Upper lobe of left lung (tissue), 4 donors: ENCODE results near the gene VPS9D1.

Experiments used
- POLR2AphosphoS5 ChIP-seq, 2 donors: sonication (generic); formaldehyde crosslinking; IDR thresholded peaks; one replicate each; pipeline ENCODE4 v1.5.1; 2017; ENCODE audit warnings: antibody characterized with exemption in 2 of 2
- TF ChIP-seq, protein P1 (sequence below), 6 experiments: fragments of 450-650 bp in 4 of 6; fragments of 200-600 bp in 2 of 6; sonication (generic) in 2 of 6; IDR thresholded peaks; one replicate each; pipeline ENCODE4 v1.5.1; 2016 to 2019; ENCODE audit warnings: antibody characterized with exemption in 6 of 6

DNA sequence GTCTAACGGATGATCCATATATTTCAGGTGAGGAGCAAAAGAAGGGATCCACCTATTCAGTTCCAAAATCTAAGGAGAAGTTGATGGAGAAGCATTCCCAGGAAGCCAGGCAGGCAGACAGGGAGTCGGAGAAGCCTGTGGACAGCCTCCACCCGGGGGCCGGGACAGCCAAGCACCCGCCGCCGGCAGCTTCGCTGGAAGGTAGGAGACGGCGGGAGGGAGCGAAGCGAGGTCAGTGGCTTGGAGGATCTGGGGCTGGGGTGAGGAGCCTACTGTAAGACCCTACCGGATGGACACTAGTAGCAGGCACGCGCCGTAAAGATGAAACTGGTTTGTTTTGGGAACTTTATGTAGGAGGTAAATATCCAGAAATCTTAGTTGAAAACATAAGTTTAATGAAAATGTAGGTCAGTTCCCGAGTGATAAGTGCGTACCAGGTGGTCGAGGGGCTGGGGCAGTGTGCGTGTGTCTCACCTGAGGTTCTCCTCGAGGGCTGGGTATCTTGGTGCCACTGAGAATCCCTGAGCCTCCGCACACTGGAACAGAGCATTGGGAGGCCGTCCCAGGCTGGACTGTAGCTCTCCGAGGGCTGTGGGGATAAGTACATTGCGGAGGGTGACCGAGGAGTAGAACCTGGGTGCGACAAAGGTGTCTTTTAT lies 62.3 kb downstream of the VPS9D1 start:
- TF ChIP-seq POLR2AphosphoS5 (IDR thresholded peaks at IDR 0.05): no peak
- TF ChIP-seq, protein P1, sequence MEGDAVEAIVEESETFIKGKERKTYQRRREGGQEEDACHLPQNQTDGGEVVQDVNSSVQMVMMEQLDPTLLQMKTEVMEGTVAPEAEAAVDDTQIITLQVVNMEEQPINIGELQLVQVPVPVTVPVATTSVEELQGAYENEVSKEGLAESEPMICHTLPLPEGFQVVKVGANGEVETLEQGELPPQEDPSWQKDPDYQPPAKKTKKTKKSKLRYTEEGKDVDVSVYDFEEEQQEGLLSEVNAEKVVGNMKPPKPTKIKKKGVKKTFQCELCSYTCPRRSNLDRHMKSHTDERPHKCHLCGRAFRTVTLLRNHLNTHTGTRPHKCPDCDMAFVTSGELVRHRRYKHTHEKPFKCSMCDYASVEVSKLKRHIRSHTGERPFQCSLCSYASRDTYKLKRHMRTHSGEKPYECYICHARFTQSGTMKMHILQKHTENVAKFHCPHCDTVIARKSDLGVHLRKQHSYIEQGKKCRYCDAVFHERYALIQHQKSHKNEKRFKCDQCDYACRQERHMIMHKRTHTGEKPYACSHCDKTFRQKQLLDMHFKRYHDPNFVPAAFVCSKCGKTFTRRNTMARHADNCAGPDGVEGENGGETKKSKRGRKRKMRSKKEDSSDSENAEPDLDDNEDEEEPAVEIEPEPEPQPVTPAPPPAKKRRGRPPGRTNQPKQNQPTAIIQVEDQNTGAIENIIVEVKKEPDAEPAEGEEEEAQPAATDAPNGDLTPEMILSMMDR (IDR thresholded peaks at IDR 0.05): no peak
